Measurements from ENCODE around the gene POLR2C. TPM values are rescaled to one million over a fixed set of nuclear protein-coding genes. Genes with fewer than 3 reads are reported as not detected.
"Not testable (repeated sequence)": the region's sequence is repeated elsewhere in the genome, so short reads cannot be mapped to it uniquely, and the experiment has no call there.

POLR2C gene
- total and polyA plus RNA-seq, 2 experiments from 2014 or later, result 37.6 to 123 TPM

GRCh38 chr16:57439947-57440346 lies 22.5 kb upstream of the POLR2C start:
- peaks cover 56% of the 10 kb centered on the region for H3K36me3 Mint-ChIP-seq (ENCODE audit: low read depth)
- H3K27me3 ChIP-seq (ENCODE audit: insufficient read depth); H3K27me3 Mint-ChIP-seq (ENCODE audit: insufficient read depth, low read depth, poor library complexity): not testable (repeated sequence)

DNA sequence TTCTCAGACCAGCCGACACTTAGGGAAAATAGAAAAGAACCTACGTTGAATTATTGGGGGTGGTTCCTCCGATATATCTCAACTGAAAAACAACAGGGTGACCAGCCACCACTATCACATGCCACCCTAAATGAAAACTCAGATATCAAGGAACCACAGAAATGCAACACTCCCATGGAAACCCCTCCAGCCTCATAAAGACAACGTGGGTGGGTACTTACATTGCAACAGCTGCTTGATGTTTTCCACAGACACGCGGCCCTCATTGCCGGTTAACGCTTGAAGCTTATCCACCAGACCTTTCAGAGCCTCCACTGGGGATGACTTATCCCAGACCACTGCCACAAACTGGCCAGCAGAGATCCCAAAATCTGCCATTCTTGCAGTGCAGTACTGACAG lies 21.9 kb upstream of the POLR2C start:
- DNase-seq (ENCODE audit: low spot score); H3K4me1 ChIP-seq (ENCODE audit: insufficient read depth); H3K27me3 ChIP-seq (ENCODE audit: insufficient read depth); H4K20me1 ChIP-seq (replicated peaks; ENCODE audit: insufficient read depth); H3F3A ChIP-seq (replicated peaks; ENCODE audit: low read depth); H3K4me2 ChIP-seq; H3K4me3 ChIP-seq; H3K4me3 Mint-ChIP-seq; ATAC-seq; H3K27me3 Mint-ChIP-seq (ENCODE audit: insufficient read depth, low read depth, poor library complexity); H3K9me2 ChIP-seq (ENCODE audit: insufficient read depth); H3K27ac ChIP-seq (ENCODE audit: low read depth); H2AFZ ChIP-seq; H3K4me1 Mint-ChIP-seq; H3K27ac Mint-ChIP-seq; H3K9me3 Mint-ChIP-seq: not testable (repeated sequence)
- peaks cover 53% of the 10 kb centered on the region for H3K36me3 Mint-ChIP-seq (ENCODE audit: low read depth)
- Histone ChIP-seq H3K36me3 (ENCODE audit: insufficient read depth) (peaks cover 40% of the 10 kb centered on the region), H3K79me2 (replicated peaks; ENCODE audit: insufficient read depth) (peaks cover 34% of the 10 kb centered on the region)

More at GRCh38 chr16:57439947-57440346, 22.5 kb upstream of the POLR2C start:
- H4K20me1 ChIP-seq (replicated peaks; ENCODE audit: insufficient read depth); H3K4me1 ChIP-seq (ENCODE audit: insufficient read depth); H3K4me2 ChIP-seq; H3K4me1 Mint-ChIP-seq; H3K9me3 Mint-ChIP-seq; H3K9me2 ChIP-seq (ENCODE audit: insufficient read depth); ATAC-seq; H3K27ac Mint-ChIP-seq; DNase-seq (ENCODE audit: low spot score); H3K27ac ChIP-seq (ENCODE audit: low read depth); H3K4me3 ChIP-seq; H3F3A ChIP-seq (replicated peaks; ENCODE audit: low read depth); H2AFZ ChIP-seq; H3K4me3 Mint-ChIP-seq: not testable (repeated sequence)
- H3K79me2 ChIP-seq (replicated peaks; ENCODE audit: insufficient read depth), result peaks cover 28% of the 10 kb centered on the region
- peaks cover 46% of the 10 kb centered on the region for H3K36me3 ChIP-seq (ENCODE audit: insufficient read depth)

- peaks cover 21% of the 10 kb centered on the region for H3K36me3 ChIP-seq (ENCODE audit: insufficient read depth)
- H3K27me3 Mint-ChIP-seq (ENCODE audit: insufficient read depth, low read depth, poor library complexity), result peaks cover 17% of the 10 kb centered on the region
- no peak overlapping the region for H2AFZ ChIP-seq
- H3K4me2 ChIP-seq, result no peak overlapping the region
- no peak overlapping the region for H3K27ac ChIP-seq (ENCODE audit: low read depth)
- H3K36me3 Mint-ChIP-seq (ENCODE audit: low read depth), result peaks cover 26% of the 10 kb centered on the region
- H3K27me3 ChIP-seq (ENCODE audit: insufficient read depth), result no peaks in the 10 kb centered on the region
- peaks cover 59% of the 10 kb centered on the region for H3K79me2 ChIP-seq (replicated peaks; ENCODE audit: insufficient read depth)
- H3K27ac Mint-ChIP-seq, result no peak overlapping the region
- H3K4me1 ChIP-seq (ENCODE audit: insufficient read depth), result peaks cover 7% of the 10 kb centered on the region; the same call in 1 of the 2 replicates
- no peaks in the 10 kb centered on the region for H3K9me2 ChIP-seq (ENCODE audit: insufficient read depth)
- ATAC-seq (no peak), DNase-seq (ENCODE audit: low spot score) (no peak)
- no peaks in the 10 kb centered on the region for H3F3A ChIP-seq (replicated peaks; ENCODE audit: low read depth)
- no peaks in the 10 kb centered on the region; the same call in 1 of the 2 replicates for H4K20me1 ChIP-seq (replicated peaks; ENCODE audit: insufficient read depth)
- no peak overlapping the region for H3K4me3 Mint-ChIP-seq
- H3K4me3 ChIP-seq, result no peak overlapping the region
- H3K4me1 Mint-ChIP-seq, result peaks cover 7% of the 10 kb centered on the region
- H3K9me3 Mint-ChIP-seq, result peaks cover 10% of the 10 kb centered on the region
- TF ChIP-seq JUNB (IDR thresholded peaks at IDR 0.05; ENCODE audit: unreplicated experiment) (no peak), ZNF331 (CRISPR knock-in tag; IDR thresholded peaks at IDR 0.05; ENCODE audit: low read depth) (no peak), CREB1 (CRISPR knock-in tag; IDR thresholded peaks at IDR 0.05; ENCODE audit: low read depth) (no peak), ZNF114 (CRISPR knock-in tag; IDR thresholded peaks at IDR 0.05) (no peak), EZH2 (IDR thresholded peaks at IDR 0.05; ENCODE audit: low read depth, unreplicated experiment) (no peak), NANOG (IDR thresholded peaks at IDR 0.05; ENCODE audit: borderline replicate concordance) (no peak), POLR2AphosphoS5 (IDR thresholded peaks at IDR 0.05; ENCODE audit: low read depth) (no peak), EZH2phosphoT487 (IDR thresholded peaks at IDR 0.05; ENCODE audit: unreplicated experiment) (no peak), STAT1 (IDR thresholded peaks at IDR 0.05; ENCODE audit: unreplicated experiment) (no peak), REST (IDR thresholded peaks at IDR 0.05; ENCODE audit: unreplicated experiment) (no peak)
- TF ChIP-seq, protein P1, sequence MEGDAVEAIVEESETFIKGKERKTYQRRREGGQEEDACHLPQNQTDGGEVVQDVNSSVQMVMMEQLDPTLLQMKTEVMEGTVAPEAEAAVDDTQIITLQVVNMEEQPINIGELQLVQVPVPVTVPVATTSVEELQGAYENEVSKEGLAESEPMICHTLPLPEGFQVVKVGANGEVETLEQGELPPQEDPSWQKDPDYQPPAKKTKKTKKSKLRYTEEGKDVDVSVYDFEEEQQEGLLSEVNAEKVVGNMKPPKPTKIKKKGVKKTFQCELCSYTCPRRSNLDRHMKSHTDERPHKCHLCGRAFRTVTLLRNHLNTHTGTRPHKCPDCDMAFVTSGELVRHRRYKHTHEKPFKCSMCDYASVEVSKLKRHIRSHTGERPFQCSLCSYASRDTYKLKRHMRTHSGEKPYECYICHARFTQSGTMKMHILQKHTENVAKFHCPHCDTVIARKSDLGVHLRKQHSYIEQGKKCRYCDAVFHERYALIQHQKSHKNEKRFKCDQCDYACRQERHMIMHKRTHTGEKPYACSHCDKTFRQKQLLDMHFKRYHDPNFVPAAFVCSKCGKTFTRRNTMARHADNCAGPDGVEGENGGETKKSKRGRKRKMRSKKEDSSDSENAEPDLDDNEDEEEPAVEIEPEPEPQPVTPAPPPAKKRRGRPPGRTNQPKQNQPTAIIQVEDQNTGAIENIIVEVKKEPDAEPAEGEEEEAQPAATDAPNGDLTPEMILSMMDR (conservative IDR thresholded peaks at IDR 0.05; ENCODE audit: low read depth in 2 of 2), result no peak
- TF ChIP-seq, protein P2, sequence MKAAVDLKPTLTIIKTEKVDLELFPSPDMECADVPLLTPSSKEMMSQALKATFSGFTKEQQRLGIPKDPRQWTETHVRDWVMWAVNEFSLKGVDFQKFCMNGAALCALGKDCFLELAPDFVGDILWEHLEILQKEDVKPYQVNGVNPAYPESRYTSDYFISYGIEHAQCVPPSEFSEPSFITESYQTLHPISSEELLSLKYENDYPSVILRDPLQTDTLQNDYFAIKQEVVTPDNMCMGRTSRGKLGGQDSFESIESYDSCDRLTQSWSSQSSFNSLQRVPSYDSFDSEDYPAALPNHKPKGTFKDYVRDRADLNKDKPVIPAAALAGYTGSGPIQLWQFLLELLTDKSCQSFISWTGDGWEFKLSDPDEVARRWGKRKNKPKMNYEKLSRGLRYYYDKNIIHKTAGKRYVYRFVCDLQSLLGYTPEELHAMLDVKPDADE (IDR thresholded peaks at IDR 0.05), result no peak
Measured at GRCh38 chr16:57444711-57445110, 17.8 kb upstream of the POLR2C start.

Data from GM23338 (cell line).